GM12891 (cell line): ENCODE measurements around the gene GALK1.
A peak's percentile ranks its signal among the peaks of the same experiment; 100 is the strongest.
"Not testable (repeated sequence)": the region's sequence is repeated elsewhere in the genome, so short reads cannot be mapped to it uniquely, and the experiment has no call there.

Experiments
- DNase-seq: peaks from one replicate; pipeline ENCODE4 v3.0.0; 2011; ENCODE audit warnings: low spot score; ENCODE audit not compliant: insufficient read length
- FAIRE-seq: peaks from 2 replicates; lab custom pipeline; 2011; peaks lifted over from hg19 to GRCh38; lab: Jason Lieb, UNC
- PAX5 ChIP-seq: IDR thresholded peaks from 2 replicates; pipeline ENCODE4 v1.6.1; 2011; ENCODE audit warnings: low read length, moderate library complexity, mild to moderate bottlenecking; ENCODE audit not compliant: insufficient read depth, severe bottlenecking
- POLR2A ChIP-seq: IDR thresholded peaks from 2 replicates; pipeline ENCODE4 v1.6.1; 2011; ENCODE audit warnings: low read depth, low read length, control low read depth
- POLR2AphosphoS5 ChIP-seq: IDR thresholded peaks from 2 replicates; pipeline ENCODE4 v1.6.1; 2011; ENCODE audit warnings: low read depth, low read length, control low read depth
- POU2F2 ChIP-seq: IDR thresholded peaks from 2 replicates; pipeline ENCODE4 v1.6.1; 2011; ENCODE audit warnings: low read depth, mild to moderate bottlenecking, control low read depth, low read length, moderate library complexity
- SPI1 ChIP-seq: IDR thresholded peaks from 2 replicates; pipeline ENCODE4 v1.6.1; 2011; ENCODE audit warnings: low read depth, low read length, control low read depth
- TAF1 ChIP-seq: IDR thresholded peaks from 2 replicates; pipeline ENCODE4 v1.6.1; 2011; ENCODE audit warnings: low read depth, low read length, control low read depth

GALK1 gene

GRCh38 chr17:75784473-75785015 is 19.6 kb upstream of the GALK1 start, which contains the start of gene UNK:
Gene UNK (plus strand): TSS chr17:75784806. CDS start chr17:75784881, 75 bp downstream.
- DNase-seq (peak; percentile 81), FAIRE-seq (peak; percentile 97)

DNA sequence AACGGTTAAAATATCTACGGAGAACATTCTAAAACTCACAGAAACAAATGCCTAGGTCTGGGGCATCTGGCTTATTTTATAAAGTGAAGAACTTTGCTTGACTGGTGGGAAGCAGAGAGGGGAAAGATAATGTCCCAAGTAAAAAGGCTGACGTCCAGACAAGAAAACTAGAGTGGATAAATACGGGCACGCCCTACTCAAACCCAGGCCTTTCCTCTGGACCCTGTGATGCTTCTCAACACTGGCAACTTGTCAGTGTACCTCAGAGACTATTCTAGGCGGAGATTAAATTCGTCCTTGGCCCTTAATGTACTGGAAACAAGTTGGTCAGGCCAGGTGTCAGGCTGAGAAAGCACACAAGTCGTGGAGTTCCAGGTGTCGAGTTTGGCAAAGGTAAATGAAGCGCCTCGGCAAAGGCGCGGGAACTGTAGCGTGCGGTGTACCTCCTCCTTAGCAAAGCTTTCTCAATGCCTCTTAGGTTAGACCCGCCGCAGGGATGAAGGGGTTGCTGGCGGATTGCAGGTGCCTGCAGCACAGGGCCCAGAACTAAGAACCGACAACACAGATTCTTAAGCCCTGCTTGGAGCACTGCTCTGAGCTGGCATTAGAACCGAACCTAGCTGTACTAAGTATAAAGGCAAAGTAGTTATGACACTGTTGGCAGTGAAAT is 18.9 kb upstream of the GALK1 start:
- DNase-seq (no peak), FAIRE-seq (no peak)
- TF ChIP-seq POLR2A, result no peak
- TF ChIP-seq PAX5, result no peak
- TF ChIP-seq POLR2AphosphoS5, result no peak
- no peak; the same call in 1 of the 2 replicates for TF ChIP-seq TAF1
- TF ChIP-seq SPI1, result no peak
- TF ChIP-seq POU2F2, result no peak

More at GRCh38 chr17:75784473-75785015, 19.6 kb upstream of the GALK1 start, which contains the start of gene UNK:
- TF ChIP-seq POU2F2, result peak; percentile 34; the same call in 1 of the 2 replicates
- TF ChIP-seq SPI1, result no peak; the same call in 1 of the 2 replicates
- no peak for TF ChIP-seq TAF1

- DNase-seq, result no peak
- TF ChIP-seq SPI1 (peak; percentile 89), TAF1 (no peak)
- peak; percentile 31 for FAIRE-seq
These were observed 18.2 kb upstream of the GALK1 start for GRCh38 chr17:75783069-75783783.

DNA sequence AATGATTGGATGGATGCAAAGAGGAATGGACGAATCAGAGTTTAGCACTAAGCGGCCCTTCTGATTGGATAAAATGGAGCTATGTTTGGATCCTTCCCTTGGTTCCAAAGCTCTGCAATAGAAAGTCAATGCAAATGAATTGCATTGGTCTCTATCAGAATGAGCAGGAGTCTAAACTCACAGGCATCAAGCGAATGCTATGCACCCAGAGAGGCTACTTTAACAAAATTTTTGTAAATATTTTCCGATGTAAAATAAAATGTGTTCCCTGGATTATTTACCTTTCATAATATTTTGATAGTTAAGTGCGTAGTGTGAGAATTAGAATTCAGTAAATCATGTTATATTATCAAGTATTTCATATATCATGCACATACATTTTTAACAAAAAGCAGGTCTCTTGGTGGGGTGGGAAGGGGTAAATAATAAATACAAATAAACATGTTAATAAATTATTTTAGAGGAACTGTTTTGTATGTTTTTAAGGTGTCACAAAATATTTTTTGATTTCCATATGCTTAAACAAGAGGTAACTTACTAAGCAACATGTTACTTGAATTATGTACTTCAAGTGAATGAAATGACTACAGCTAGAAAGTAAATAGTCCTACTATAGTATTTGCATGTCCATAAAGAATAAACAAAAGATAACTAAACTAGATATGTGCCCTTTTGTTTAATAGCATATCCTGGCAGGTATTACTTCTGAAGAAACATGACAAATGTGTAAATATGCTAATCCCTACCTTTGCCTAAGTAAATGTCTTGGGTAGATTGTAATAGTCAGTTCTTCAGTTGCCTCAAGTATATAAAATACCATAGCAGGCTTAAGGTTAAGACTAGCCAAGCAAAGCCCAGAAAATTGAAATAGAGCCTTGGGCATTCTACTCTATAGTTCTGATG is 15.2 kb upstream of the GALK1 start:
- TF ChIP-seq POLR2AphosphoS5, result no peak
- TF ChIP-seq PAX5, result no peak
- no peak for TF ChIP-seq TAF1
- no peak for TF ChIP-seq SPI1
- TF ChIP-seq POLR2A, result no peak
- no peak for TF ChIP-seq POU2F2
- DNase-seq, result no peak
- FAIRE-seq, result no peak

DNA sequence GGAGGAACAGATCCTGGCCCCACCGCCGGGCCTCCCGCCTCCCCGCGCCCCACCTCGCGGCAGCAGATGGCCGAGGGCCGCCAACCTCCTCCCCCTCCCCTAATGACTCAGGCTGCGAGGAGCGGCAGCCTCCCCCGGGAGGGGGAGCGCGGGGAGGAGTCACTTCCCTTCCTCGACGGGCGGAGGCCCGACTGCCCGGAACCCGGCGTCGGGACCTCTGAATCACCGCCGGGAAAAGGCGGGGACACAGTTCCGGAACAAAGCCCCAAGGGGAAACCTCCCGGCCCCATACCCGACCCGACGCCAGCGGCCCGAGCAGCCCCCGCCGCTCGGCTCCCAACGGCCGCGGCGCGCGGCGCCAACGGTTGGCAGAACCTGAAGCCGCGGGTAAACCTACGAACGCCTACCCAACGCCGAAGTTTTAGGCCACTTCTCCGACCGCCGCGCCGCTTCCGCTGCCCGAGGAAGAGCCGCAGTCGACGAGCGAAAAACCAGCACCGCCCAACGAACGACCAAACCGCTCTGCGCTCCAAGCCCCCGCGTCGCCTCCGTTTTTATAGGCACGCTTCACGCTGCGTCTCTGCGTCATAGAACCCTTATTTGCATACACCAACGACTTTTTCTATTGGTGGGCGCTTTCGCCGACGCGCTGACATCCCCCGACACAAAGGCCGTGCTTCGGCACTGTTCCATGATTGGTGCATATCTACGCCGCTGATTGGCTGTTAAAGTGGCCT is 14.4 kb upstream of the GALK1 start:
- DNase-seq (peak; percentile 89), FAIRE-seq (peak; percentile 97)
- TF ChIP-seq POLR2AphosphoS5, result peak; percentile 100
- peak; percentile 99 for TF ChIP-seq TAF1
- peak; percentile 100 for TF ChIP-seq POU2F2
- TF ChIP-seq POLR2A, result peak; percentile 100
- TF ChIP-seq PAX5, result no peak
- TF ChIP-seq SPI1, result peak; percentile 60

DNA sequence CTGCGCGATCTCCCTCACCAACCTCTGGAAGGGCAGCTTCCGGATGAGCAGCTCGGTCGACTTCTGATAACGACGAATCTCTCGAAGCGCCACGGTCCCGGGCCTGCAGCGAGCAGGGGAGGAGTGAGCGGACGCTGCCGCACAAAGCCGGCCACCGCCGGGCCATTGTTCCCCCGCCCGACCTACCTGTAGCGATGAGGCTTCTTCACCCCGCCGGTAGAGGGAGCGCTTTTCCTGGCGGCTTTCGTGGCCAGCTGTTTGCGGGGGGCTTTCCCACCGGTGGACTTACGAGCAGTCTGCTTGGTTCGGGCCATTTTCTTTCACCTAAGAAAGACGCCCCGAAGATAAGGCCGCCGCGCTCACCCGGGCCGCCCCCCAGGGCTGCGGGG is 13.9 kb upstream of the GALK1 start:
- TF ChIP-seq POLR2A, result no peak
- no peak for TF ChIP-seq TAF1
- no peak for TF ChIP-seq PAX5
- TF ChIP-seq POU2F2, result no peak
- no peak for TF ChIP-seq SPI1
- TF ChIP-seq POLR2AphosphoS5, result no peak; the same call in 1 of the 2 replicates
- FAIRE-seq (no peak), DNase-seq (no peak)

- peak; percentile 23; the same call in 1 of the 2 replicates for TF ChIP-seq POLR2A
- peak; percentile 76 for TF ChIP-seq POLR2AphosphoS5
- peak; percentile 74 for FAIRE-seq
These were observed 13.3 kb upstream of the GALK1 start for GRCh38 chr17:75778066-75778860.

GRCh38 chr17:75777296-75777922 is 12.4 kb upstream of the GALK1 start:
- FAIRE-seq (no peak), DNase-seq (no peak)
- TF ChIP-seq POU2F2 (no peak), TAF1 (no peak), POLR2A (no peak), POLR2AphosphoS5 (no peak)

More at GRCh38 chr17:75778066-75778860, 13.3 kb upstream of the GALK1 start:
- DNase-seq, result not testable (repeated sequence)
